Heart left ventricle (tissue), 16 donors: ENCODE data around the gene DUSP15. TPM values are rescaled to one million over a fixed set of nuclear protein-coding genes. Genes with fewer than 3 reads are reported as not detected.

ENCODE experiments used
- ATAC-seq, 4 donors: fragments of 200-7000 bp; cut with Tn5 transposase; one replicate each; pipeline ENCODE4 v1.9.1; 2020 to 2022; ENCODE audit warnings: moderate library complexity in 4 of 4, mild to moderate bottlenecking in 3 of 4, moderate number of reproducible peaks in 1 of 4
- DNase-seq, 5 donors: peaks; one replicate each; pipeline ENCODE4 v3.0.0-alpha.2; 2020
- H3K27ac ChIP-seq, 12 donors: fragments of 200-600 bp; sonication (generic) in 4 of 12; one replicate each; pipeline versions ENCODE4 v1.5.0 to v1.8.0; 2016 to 2022; ENCODE audit warnings: mild to moderate bottlenecking in 2 of 12
- H3K27me3 ChIP-seq, 9 donors: fragments of 200-600 bp; sonication (generic) in 2 of 9; one replicate each; pipeline versions ENCODE4 v1.5.1 to v1.8.0; 2016 to 2022; ENCODE audit warnings: mild to moderate bottlenecking in 3 of 9
- H3K36me3 ChIP-seq, 9 donors: fragments of 200-600 bp; sonication (generic) in 2 of 9; one replicate each; pipeline versions ENCODE4 v1.5.0 to v1.8.0; 2018 to 2022; ENCODE audit warnings: mild to moderate bottlenecking in 2 of 9
- H3K4me1 ChIP-seq, 12 donors: fragments of 200-600 bp; sonication (generic) in 4 of 12; one replicate each; pipeline versions ENCODE4 v1.5.0 to v1.8.0; 2016 to 2022; ENCODE audit warnings: mild to moderate bottlenecking in 3 of 12
- H3K4me3 ChIP-seq, 12 donors: fragments of 200-600 bp; sonication (generic) in 4 of 12; one replicate each; pipeline versions ENCODE4 v1.5.0 to v1.8.0; 2017 to 2022; ENCODE audit warnings: mild to moderate bottlenecking in 9 of 12, moderate library complexity in 4 of 12
- H3K9me3 ChIP-seq, 12 donors: fragments of 200-600 bp; sonication (generic) in 4 of 12; one replicate each; pipeline versions ENCODE4 v1.5.0 to v1.8.0; 2016 to 2022; ENCODE audit warnings: mild to moderate bottlenecking in 1 of 12
- POLR2A ChIP-seq, 2 donors: fragments of 450-650 bp; IDR thresholded peaks; one replicate each; pipeline ENCODE4 v1.6.1; 2017; ENCODE audit warnings: antibody characterized with exemption in 2 of 2, mild to moderate bottlenecking in 2 of 2, moderate library complexity in 2 of 2
- WGBS, 4 donors: extraction: QIAGEN DNeasy Blood & Tissue Kit in 2 of 4; methylation state at CpG; one replicate each; pipeline versions ENCODE4 v1.1.5 to v1.1.7; 2013 to 2018; 5-methylcytosine and 5-hydroxymethylcytosine counted together
- intact Hi-C, 10 donors: fragments of 100-400 bp; cut with DNase I; formaldehyde crosslinking; loops; one replicate each; pipeline versions ENCODE4 v1.11.1 to v1.14.2; 2022
- polyA plus RNA-seq, 2 donors: library from polyadenylated mRNA; stranded (reverse); fragments of 200-250 nt; gene quantifications; one replicate each; pipeline ENCODE4 v1.2.3, GENCODE V29; 2013
- total RNA-seq, 9 donors: library from RNA; depleted of rRNA in 2 of 9; stranded (reverse); fragments of >200 nt in 2 of 9; fragmentation: NEBNext Ultra II Directional in 3 of 9; extraction: Animal tissue kit (Norgen Biotek cat#: 25700) in 3 of 9; gene quantifications; one replicate each; pipeline versions ENCODE4 v1.1.0 to v1.2.4, GENCODE V29; 2016 to 2023
- TF ChIP-seq, protein P1 (sequence below), 12 donors: fragments of 200-600 bp; sonication (generic) in 4 of 12; IDR thresholded peaks; one replicate each; pipeline versions ENCODE4 v1.5.0 to v1.8.0; 2018 to 2022; ENCODE audit warnings: antibody characterized with exemption in 12 of 12, mild to moderate bottlenecking in 5 of 12
- donor health status: ischemic (EF 13 %, LVEDD 7.1; RV severe dilation, severe dysfunction).
- donor health status: healthy with polysubstance abuse.
- donor health status: DM: no; HTN: yes; CAD: no.
- donor health status: DM: no; HTN: no; CAD: no.
- donor health status: ischemic (EF 25% LVEDD 6.9; RV normal size, moderate dysfunction).
- donor health status: ischemic (EF 25% LVEDD 5.7; RV mildly dilated, moderate dysfunction).
- donor health status: healthy.
- donor health status: DM: yes; HTN: yes; CAD: no.
- donor health status: ischemic (EF 35%, LVEDD 5.7; RV mildly dilated, moderate dysfunction).
- donor health status: nonischemic (EF 11% LVEDD 7.7; RV severe dilation, severe dysfunction).
- donor health status: DM: yes; HTN: yes; CAD: no.
- donor health status: PGD.
- donor health status: ischemic (EF 29% LVEDD 5.4; RV normal size, mild dysfunction).
- donor health status: nonischemic (EF 23%, LVEDD 6.1; RV moderate dilation, normal function).

The DUSP15 gene
- total and polyA plus RNA-seq, 11 donors: 0.68 to 7.4 (median 3.0) TPM

DNA sequence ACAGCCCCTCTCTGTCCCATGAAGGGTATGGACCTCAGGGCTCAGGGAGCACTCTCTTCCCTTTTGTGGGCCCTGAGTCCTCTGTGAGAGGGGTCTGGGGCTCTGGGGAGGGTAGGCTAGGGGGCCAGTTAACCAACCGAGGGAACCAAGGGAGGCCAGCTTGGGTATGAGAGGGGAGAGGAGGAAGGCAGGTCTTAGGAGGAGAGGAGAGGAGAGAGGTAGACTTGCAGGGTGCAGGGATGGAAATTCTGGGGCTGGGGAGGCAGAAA lies 720 bp downstream of the DUSP15 start:
- intact Hi-C loops: loop anchor here in 1 of 10 donors (5.0 kb wide), 1 partner anchor 38 kb away; no protein-coding TSS in a partner anchor
- H3K4me1 ChIP-seq: peaks cover 0 to 20% (median 11%) of the 10 kb centered on the region in 12 donors
- 3 to 20% (median 6%) methylated on average over 1 of the region's 1 CpG for WGBS, 4 donors
- H3K27me3 ChIP-seq: peaks cover 0 to 27% (median 0%) of the 10 kb centered on the region in 9 donors
- TF ChIP-seq, protein P1, sequence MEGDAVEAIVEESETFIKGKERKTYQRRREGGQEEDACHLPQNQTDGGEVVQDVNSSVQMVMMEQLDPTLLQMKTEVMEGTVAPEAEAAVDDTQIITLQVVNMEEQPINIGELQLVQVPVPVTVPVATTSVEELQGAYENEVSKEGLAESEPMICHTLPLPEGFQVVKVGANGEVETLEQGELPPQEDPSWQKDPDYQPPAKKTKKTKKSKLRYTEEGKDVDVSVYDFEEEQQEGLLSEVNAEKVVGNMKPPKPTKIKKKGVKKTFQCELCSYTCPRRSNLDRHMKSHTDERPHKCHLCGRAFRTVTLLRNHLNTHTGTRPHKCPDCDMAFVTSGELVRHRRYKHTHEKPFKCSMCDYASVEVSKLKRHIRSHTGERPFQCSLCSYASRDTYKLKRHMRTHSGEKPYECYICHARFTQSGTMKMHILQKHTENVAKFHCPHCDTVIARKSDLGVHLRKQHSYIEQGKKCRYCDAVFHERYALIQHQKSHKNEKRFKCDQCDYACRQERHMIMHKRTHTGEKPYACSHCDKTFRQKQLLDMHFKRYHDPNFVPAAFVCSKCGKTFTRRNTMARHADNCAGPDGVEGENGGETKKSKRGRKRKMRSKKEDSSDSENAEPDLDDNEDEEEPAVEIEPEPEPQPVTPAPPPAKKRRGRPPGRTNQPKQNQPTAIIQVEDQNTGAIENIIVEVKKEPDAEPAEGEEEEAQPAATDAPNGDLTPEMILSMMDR (IDR thresholded peaks at IDR 0.05): no peak
- TF ChIP-seq POLR2A (IDR thresholded peaks at IDR 0.05): no peak
- H3K36me3 ChIP-seq: no peaks in the 10 kb centered on the region
- H3K4me3 ChIP-seq: peak overlapping the region in 11 of 12 donors; percentile 53 to 96 (median 67)
- ATAC-seq (peak in 3 of 4 donors; percentile 4 to 20 (median 12)), DNase-seq (no peak)
- no peaks in the 10 kb centered on the region for H3K9me3 ChIP-seq
- peak overlapping the region in 3 of 12 donors; percentile 38 to 76 (median 46) for H3K27ac ChIP-seq

DNA sequence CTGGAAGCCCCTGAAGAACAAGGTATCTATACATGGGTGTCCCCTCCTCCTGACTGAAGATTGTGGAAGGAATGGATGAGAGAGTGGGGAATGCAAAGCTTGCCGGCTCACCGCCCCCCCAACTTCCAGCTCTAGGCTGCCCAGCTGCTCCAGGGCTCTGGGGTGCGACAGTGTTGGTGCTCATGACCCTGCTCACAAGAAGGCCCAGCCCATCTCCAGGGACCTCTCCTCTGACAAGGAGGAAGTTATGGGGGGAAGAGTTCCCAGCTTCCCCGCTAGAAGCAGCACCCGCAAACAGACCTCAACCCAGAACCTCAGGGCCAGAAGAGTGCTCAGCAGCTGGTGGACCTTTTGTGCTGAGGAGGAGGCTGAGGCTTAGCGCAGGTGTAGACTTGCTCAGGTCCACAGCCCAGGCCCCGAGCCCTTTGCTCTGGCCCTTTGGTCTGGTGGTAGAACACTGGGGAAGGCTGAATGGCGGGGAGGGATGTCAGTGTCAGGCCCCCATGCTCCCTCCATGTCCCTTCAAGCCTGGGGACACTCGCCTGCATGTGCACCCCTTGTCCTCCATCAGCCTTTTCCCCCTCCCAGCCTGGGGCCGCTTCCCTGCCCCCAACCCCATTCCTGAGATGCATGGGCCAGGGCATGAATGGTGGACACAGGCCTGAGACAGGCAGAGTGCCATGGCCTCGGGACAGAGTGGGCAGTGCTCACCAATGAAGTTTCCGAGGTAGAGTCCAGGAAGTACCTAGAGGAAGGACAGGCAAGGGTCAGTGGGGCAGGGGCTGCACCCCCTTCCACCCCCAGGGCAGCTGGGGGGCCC lies 1.3 kb downstream of the DUSP15 start:
- DNase-seq (no peak), ATAC-seq (peak in 1 of 4 donors; percentile 15)
- Histone ChIP-seq H3K9me3 (no peaks in the 10 kb centered on the region), H3K27me3 (peaks cover 0 to 27% (median 0%) of the 10 kb centered on the region in 9 donors), H3K27ac (no peak overlapping the region), H3K4me1 (peaks cover 0 to 20% (median 11%) of the 10 kb centered on the region in 12 donors), H3K36me3 (no peaks in the 10 kb centered on the region), H3K4me3 (peak overlapping the region in 8 of 12 donors; percentile 60 to 96 (median 75))
- intact Hi-C loops: loop anchor here in 1 of 10 donors (5.0 kb wide), 1 partner anchor 38 kb away; no protein-coding TSS in a partner anchor
- TF ChIP-seq POLR2A (IDR thresholded peaks at IDR 0.05): no peak
- TF ChIP-seq, protein P1 (IDR thresholded peaks at IDR 0.05): no peak
- 75 to 89% (median 84%) methylated on average over 10 to 12 of the region's 12 CpGs for WGBS, 4 donors

DNA sequence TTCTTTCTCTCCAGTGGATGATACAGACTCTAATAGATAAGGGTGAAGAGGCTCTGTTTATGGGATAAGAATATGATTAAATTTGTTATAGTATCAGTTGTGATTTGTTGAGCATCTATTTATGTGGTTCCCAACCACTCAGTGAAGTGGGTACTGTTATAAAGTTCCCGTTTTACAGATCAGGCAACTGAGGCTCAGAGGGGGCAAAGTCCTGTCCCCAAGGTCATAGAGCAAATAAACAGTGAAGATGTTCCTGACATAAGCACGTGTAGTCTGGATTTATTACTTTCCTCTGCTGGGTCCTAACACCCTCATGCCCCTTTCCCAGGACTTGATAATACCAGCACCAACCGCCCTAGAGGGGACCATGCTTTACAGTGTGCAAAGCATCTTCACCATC lies 4.1 kb downstream of the DUSP15 start:
- Histone ChIP-seq H3K4me3 (no peak overlapping the region), H3K4me1 (peaks cover 0 to 26% (median 13%) of the 10 kb centered on the region in 12 donors), H3K36me3 (no peaks in the 10 kb centered on the region), H3K9me3 (no peaks in the 10 kb centered on the region), H3K27ac (no peak overlapping the region), H3K27me3 (peaks cover 0 to 29% (median 0%) of the 10 kb centered on the region in 9 donors)
- DNase-seq (no peak), ATAC-seq (no peak)
- intact Hi-C loops: loop anchor here in 1 of 10 donors (5.0 kb wide), 1 partner anchor 41 kb away; no protein-coding TSS in a partner anchor
- TF ChIP-seq, protein P1 (IDR thresholded peaks at IDR 0.05): no peak
- TF ChIP-seq POLR2A (IDR thresholded peaks at IDR 0.05): no peak
- 72 to 78% (median 77%) methylated on average over 3 of the region's 3 CpGs for WGBS, 4 donors
